Esophagus squamous epithelium (tissue), 4 donors: ENCODE data around the gene PPP4C.

Source experiments
- POLR2A ChIP-seq, 4 donors: fragments of 450-650 bp; IDR thresholded peaks; one replicate each; pipeline ENCODE4 v1.6.1; 2017; ENCODE audit warnings: antibody characterized with exemption in 4 of 4, mild to moderate bottlenecking in 4 of 4, moderate library complexity in 3 of 4
- TF ChIP-seq, protein P1 (sequence below), 6 experiments: fragments of 450-650 bp in 4 of 6; fragments of 200-600 bp in 2 of 6; sonication (generic) in 2 of 6; IDR thresholded peaks; one replicate each; pipeline ENCODE4 v1.5.1; 2016 to 2019; ENCODE audit warnings: antibody characterized with exemption in 6 of 6, mild to moderate bottlenecking in 4 of 6, moderate library complexity in 4 of 6

DNA sequence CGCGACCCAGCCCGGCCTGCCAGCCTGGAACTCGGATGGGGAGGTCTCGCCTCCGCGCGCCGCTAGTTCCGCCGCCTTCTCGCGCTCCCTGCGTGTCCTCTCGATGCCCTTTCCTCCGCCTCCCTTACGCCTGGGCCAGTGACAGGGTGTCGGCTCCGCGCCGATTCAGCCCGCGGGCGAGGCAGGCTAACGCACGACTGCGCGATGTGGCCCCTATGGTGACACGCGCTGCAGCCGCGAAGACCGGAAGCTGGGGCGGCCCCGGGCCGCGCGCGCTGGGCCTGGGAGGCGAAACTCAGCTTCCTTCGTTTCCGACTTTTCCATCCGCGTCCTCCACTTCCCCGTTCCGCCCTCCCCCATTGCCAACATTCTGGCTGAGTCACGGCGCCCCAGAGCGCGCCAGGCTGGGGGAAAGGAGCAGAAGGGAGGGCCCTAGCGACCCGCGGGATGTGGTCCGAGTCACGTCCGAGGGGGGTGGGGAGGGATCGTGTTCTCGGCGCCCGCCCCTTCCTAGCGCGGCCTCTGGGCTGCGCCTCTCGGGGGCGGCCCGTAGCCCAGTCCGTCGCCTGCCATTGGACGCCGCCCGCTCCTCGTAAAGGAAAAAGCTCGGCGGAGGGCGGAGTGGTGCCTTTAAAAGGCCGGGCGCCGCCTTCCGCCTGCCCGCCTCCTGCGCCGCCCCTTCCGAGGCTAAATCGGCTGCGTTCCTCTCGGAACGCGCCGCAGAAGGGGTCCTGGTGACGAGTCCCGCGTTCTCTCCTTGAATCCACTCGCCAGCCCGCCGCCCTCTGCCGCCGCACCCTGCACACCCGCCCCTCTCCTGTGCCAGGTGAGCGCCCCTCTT is 10.5 kb upstream of the PPP4C start, which contains the start of gene ALDOA:
- TF ChIP-seq, protein P1, sequence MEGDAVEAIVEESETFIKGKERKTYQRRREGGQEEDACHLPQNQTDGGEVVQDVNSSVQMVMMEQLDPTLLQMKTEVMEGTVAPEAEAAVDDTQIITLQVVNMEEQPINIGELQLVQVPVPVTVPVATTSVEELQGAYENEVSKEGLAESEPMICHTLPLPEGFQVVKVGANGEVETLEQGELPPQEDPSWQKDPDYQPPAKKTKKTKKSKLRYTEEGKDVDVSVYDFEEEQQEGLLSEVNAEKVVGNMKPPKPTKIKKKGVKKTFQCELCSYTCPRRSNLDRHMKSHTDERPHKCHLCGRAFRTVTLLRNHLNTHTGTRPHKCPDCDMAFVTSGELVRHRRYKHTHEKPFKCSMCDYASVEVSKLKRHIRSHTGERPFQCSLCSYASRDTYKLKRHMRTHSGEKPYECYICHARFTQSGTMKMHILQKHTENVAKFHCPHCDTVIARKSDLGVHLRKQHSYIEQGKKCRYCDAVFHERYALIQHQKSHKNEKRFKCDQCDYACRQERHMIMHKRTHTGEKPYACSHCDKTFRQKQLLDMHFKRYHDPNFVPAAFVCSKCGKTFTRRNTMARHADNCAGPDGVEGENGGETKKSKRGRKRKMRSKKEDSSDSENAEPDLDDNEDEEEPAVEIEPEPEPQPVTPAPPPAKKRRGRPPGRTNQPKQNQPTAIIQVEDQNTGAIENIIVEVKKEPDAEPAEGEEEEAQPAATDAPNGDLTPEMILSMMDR (IDR thresholded peaks at IDR 0.05): peak in 2 of 6 experiments; percentile 3 to 15
- TF ChIP-seq POLR2A (IDR thresholded peaks at IDR 0.05): peak; percentile 50 to 99 (median 98)
